Right ventricle myocardium inferior (tissue), 1 donor: ENCODE results near the gene DVL1. TPM values are rescaled to one million over a fixed set of nuclear protein-coding genes. Genes with fewer than 3 reads are reported as not detected.
A peak's percentile ranks its signal among the peaks of the same experiment; 100 is the strongest.

Source experiments
- ATAC-seq: fragments of 200-7000 bp; cut with Tn5 transposase; one replicate; pipeline ENCODE4 v1.9.1; 2020; ENCODE audit warnings: mild to moderate bottlenecking, moderate library complexity
- DNase-seq: peaks from one replicate; pipeline ENCODE4 v3.0.0; 2021; ENCODE audit errors: missing footprints
- intact Hi-C: fragments of 100-400 bp; cut with DNase I; formaldehyde crosslinking; loops from one replicate; pipeline ENCODE4 v1.11.0; 2022
- total RNA-seq: library from RNA; stranded (reverse); fragmentation: NEBNext Ultra II Directional; extraction: Animal tissue kit (Norgen Biotek cat#: 25700); gene quantifications from one replicate; pipeline ENCODE4 v1.2.1, GENCODE V29; 2021
- donor health status: DM: no; HTN: yes; CAD: no; lungs with severe emphysema.

DVL1 gene
- total RNA-seq, 1 donor from 2014 or later = 119 TPM

DNA sequence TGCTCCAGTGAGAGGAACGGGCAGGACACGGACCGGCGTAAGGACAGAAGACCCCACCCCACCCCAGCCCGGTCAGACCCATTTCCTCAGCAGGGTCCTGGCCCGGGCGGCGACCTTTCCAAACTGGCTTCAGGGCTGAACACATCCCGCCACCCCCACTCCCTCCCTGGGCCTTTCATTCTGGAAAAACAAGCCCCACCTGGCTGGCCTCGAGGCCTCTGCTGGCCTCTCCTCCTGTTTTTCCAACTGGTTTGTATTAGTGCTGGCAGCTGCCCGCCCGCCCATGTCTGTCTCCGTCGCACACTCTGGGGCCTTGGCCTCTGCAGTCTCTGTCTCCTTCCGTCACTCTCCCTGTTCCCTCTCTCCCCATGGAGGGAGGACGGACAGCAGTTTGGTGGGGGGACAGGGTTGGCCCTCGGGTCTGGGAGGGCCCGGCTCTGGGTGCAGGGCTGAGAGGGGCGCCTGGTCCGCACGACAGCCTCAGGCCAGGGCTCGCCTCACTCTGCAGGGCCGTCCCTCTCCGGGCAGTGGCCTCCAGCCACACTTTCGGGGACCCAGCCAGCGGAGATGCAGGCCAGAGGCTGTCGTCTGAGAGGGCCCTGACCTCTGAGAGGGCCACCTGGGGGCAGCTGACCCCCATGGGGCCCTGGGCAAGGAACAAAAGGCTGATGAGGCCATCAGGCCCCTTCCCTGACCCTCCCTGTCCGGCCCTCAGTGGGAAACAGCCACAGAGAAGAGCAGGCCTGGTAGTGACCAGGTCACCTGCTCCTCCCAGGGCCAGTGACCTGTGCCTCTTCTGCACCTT is 10.6 kb upstream of the DVL1 start:
- ATAC-seq = peak; percentile 21
- DNase-seq = peak; percentile 68
- intact Hi-C loops = no loop called here

GRCh38 chr1:1359308-1359663 is 10.1 kb upstream of the DVL1 start:
- ATAC-seq = no peak
- DNase-seq = peak; percentile 65
- intact Hi-C loops = no loop called here

GRCh38 chr1:1358433-1359271 is 9.4 kb upstream of the DVL1 start, which contains the start of gene MXRA8:
Gene MXRA8, minus strand, starts transcription at chr1:1358555. Its CDS starts 51 bp downstream, at chr1:1358504.
- DNase-seq = peak; percentile 85
- ATAC-seq = peak; percentile 71
- intact Hi-C loops = no loop called here

GRCh38 chr1:1357871-1358432 is 8.7 kb upstream of the DVL1 start:
- DNase-seq = peak; percentile 42
- no peak for ATAC-seq
- intact Hi-C loops = no loop called here

- ATAC-seq (no peak), DNase-seq (peak; percentile 59)
- intact Hi-C loops = no loop called here
Measured at GRCh38 chr1:1356796-1357401, 7.7 kb upstream of the DVL1 start.

GRCh38 chr1:1356166-1356795 is 7.1 kb upstream of the DVL1 start:
- peak; percentile 20 for DNase-seq
- intact Hi-C loops = no loop called here
- no peak for ATAC-seq

DNA sequence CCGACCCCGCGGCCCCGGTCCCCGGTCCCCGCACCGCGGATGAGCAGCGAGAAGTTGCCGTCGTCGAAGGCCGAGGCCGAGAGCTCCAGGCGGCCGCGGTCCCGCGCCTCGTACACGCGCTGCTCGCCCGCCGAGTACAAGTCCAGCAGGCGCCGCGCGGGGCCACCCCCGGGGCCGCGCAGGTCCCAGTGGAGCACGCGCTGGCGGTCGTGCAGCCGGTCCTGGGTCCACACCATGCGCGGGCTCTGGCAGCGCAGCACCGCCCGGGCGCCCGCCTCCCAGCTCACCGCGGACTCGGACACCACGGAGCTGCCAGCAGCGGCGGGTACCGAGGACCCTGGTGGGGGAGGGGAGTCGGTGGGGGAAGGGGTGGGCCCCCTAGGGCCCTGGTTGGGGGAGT is 6.2 kb upstream of the DVL1 start:
- DNase-seq (peak; percentile 73), ATAC-seq (no peak)
- intact Hi-C loops = no loop called here

- intact Hi-C loops = no loop called here
- DNase-seq (peak; percentile 57), ATAC-seq (no peak)
Measured at GRCh38 chr1:1354271-1355247, 5.3 kb upstream of the DVL1 start.

DNA sequence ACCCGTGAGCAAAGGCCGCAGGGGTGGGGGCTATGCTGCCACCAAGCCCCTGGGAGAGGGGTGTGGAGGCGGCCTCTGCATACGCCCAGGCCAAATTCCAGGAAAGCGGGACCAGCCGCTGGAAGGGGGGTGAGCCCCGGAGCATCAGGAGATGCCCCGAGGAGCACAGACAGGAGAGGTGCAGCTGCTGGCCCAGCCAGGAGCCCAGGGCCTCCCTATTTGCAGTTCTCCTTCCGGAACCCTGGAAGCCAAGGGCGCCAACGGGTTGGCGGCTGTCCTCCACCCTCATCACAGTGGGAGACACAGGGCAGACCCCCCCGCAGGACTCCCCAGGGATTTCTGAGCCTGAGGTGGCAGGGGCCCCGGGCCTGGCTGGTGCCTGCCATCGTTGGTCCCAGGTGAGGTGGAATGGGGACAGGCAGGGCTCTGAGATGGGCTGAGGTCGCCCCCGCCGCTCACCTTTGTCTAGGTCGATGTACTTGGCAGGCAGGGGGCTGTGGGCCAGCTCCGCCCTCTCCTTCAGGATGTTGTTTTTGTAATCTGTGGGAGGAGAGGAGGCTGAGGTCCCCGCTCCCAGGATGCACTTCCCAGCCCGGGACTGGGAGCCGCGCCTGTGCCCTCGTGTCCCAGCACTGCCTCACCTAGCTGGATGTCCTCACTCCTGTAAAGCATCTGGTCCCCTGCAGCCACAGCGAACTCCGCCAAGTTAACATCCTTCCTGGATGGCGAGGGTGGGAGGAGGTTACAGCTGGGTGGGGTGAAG is 4.4 kb upstream of the DVL1 start:
- peak; percentile 60 for DNase-seq
- ATAC-seq = no peak
- intact Hi-C loops = no loop called here

DNA sequence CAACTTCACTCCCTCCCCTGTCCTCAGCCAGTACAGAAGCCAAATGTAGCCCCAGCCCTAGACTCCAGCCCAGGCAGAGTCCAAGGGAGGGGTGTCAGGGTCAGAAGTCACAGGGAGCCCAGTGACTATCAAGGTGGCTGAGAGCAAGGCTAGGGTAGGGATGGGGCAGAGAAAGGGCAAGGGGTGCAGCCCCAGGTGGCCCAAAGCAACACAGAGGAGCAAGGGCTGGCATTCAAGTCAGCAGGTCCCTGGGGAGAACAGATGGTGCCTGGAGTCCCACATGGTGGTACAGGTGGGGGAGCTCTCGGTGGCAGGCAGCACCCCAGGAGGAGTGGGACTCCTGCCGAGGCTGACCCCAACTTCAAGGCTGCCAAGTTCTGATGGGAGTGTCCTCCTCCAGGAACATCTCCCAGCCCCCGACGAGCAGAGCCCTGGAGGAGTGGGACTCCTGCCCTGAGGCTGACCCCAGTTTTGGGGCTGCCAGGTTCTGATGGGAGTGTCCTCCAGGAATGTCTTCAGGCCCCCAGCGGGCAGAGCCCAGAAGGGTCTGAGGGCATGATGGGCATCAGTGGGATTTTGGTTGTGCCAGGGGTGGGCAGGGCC is 3.7 kb upstream of the DVL1 start:
- intact Hi-C loops = loop anchor here (1.0 kb wide), 1 partner anchor 20 kb away; no protein-coding TSS in a partner anchor
- ATAC-seq (no peak), DNase-seq (peak; percentile 57)

- ATAC-seq = peak; percentile 50
- DNase-seq = peak; percentile 83
- intact Hi-C loops = loop anchor here (1.0 kb wide), 1 partner anchor 22 kb away; no protein-coding TSS in a partner anchor
Measured at GRCh38 chr1:1351511-1352427, 2.6 kb upstream of the DVL1 start.

- ATAC-seq (no peak), DNase-seq (peak; percentile 80)
- intact Hi-C loops = loop anchor here (2.0 kb wide), 2 partner anchors 24 to 40 kb away; partner anchors contain the start of gene PUSL1
Measured at GRCh38 chr1:1348420-1349255, 580 bp downstream of the DVL1 start.

GRCh38 chr1:1347663-1348419 is 1.4 kb downstream of the DVL1 start:
- intact Hi-C loops = loop anchor here (2.0 kb wide), 3 partner anchors 23 to 39 kb away; partner anchors contain the start of genes CPTP, INTS11 and PUSL1
- peak; percentile 67 for DNase-seq
- peak; percentile 25 for ATAC-seq
